HG03521 (cell line): ENCODE results near the gene MEGF8.

ENCODE experiments used
- ATAC-seq: cut with Tn5 transposase; IDR thresholded peaks from one replicate; pipeline ENCODE4 v1.9.1; 2021; ENCODE audit warnings: mild to moderate bottlenecking, moderate library complexity; ENCODE audit not compliant: unreplicated experiment

Gene MEGF8

GRCh38 chr19:42285988-42286348 is 39.5 kb upstream of the MEGF8 start:
- ATAC-seq = no peak

- ATAC-seq = no peak
Observed at GRCh38 chr19:42286349-42287016, 39.0 kb upstream of the MEGF8 start.

GRCh38 chr19:42287017-42287826 is 38.2 kb upstream of the MEGF8 start:
- no peak for ATAC-seq

GRCh38 chr19:42287827-42288107 is 37.7 kb upstream of the MEGF8 start:
- no peak for ATAC-seq

- ATAC-seq = no peak
Observed at GRCh38 chr19:42288387-42288786, 37.0 kb upstream of the MEGF8 start.

GRCh38 chr19:42288881-42289555 is 36.4 kb upstream of the MEGF8 start:
- no peak for ATAC-seq

DNA sequence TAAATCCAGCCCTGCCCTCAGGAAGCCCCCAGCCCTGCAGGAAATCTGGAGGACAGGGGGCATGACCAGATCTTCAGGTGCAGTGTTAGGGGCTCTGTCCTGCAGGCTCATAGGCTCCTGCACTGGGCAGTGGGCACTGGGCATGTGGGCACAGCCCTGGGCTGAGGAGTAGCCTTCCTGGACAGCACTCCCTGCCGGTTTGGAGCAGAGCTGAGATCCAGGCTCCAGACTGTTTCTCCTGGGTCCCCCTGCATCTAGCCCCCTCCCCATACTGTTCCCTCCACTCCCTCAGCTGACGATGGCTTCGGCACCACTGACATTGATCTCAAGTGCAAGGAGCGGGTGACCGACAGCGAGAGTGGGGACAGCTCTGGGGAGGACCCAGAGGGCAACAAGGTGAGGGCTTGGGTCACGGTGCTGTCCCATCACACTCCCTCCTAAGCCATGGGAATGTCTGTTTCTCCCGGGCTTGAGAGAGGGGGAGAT is 35.8 kb upstream of the MEGF8 start:
- ATAC-seq = no peak

DNA sequence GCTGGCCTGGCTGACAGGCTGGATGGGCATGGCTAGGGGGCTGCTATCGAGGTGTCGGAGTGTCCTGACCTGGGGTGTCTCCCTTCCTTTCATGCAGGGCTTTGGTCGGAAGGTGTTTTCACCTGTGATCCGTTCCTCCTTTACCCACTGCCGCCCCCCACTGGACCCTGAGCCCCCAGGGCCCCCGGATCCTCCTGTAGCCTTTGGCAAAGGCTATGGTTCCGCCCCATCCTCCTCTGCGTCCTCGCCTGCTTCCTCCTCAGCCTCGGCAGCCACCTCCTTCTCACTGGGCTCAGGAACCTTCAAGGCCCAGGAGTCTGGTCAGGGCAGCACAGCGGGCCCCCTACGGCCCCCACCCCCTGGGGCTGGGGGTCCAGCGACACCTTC is 35.3 kb upstream of the MEGF8 start:
- no peak for ATAC-seq

DNA sequence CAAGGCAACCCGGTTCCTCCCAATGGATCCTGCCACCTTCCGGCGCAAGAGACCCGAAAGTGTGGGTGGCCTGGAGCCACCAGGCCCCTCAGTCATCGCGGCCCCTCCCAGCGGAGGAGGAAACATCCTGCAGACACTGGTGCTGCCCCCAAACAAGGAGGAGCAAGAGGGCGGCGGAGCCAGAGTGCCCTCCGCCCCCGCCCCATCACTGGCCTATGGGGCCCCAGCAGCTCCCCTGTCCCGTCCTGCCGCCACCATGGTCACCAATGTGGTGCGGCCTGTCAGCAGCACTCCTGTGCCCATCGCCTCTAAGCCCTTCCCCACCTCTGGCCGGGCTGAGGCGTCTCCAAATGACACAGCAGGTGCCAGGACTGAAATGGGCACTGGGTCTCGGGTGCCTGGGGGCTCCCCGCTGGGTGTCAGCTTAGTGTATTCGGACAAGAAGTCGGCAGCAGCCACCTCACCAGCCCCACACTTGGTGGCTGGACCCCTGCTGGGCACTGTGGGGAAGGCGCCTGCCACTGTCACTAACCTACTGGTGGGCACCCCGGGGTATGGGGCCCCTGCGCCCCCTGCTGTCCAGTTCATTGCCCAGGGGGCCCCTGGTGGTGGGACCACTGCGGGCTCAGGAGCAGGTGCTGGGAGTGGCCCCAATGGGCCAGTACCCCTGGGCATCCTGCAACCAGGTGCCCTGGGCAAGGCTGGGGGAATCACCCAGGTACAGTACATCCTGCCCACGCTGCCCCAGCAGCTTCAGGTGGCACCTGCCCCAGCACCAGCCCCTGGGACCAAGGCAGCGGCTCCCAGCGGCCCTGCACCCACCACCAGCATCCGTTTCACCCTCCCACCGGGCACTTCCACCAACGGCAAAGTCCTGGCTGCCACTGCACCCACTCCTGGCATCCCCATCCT is 34.7 kb upstream of the MEGF8 start:
- no peak for ATAC-seq

GRCh38 chr19:42291435-42291810 is 34.0 kb upstream of the MEGF8 start:
- ATAC-seq = no peak

GRCh38 chr19:42292042-42292960 is 33.1 kb upstream of the MEGF8 start:
- ATAC-seq = no peak

DNA sequence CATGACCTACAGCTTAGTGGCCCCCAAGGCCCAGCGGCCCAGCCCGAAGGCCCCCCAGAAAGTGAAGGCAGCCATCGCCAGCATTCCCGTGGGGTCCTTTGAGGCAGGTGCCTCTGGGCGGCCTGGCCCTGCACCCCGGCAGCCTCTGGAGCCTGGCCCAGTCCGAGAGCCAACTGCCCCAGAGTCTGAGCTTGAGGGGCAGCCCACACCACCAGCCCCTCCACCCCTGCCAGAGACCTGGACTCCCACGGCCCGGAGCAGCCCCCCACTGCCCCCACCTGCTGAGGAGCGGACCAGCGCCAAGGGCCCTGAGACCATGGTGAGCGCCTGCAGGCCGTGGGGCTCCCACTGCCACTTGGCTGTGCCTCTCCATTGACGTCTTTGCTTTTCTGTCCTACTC is 32.5 kb upstream of the MEGF8 start:
- ATAC-seq = no peak

- no peak for ATAC-seq
Observed at GRCh38 chr19:42293540-42293939, 31.9 kb upstream of the MEGF8 start.

GRCh38 chr19:42293948-42294347 is 31.5 kb upstream of the MEGF8 start:
- ATAC-seq = no peak

GRCh38 chr19:42294471-42295137 is 30.8 kb upstream of the MEGF8 start:
- no peak for ATAC-seq

- no peak for ATAC-seq
Observed at GRCh38 chr19:42295342-42295741, 30.1 kb upstream of the MEGF8 start.

GRCh38 chr19:42295831-42296525 is 29.5 kb upstream of the MEGF8 start:
- ATAC-seq = no peak

GRCh38 chr19:42297039-42297438 is 28.4 kb upstream of the MEGF8 start:
- no peak for ATAC-seq

DNA sequence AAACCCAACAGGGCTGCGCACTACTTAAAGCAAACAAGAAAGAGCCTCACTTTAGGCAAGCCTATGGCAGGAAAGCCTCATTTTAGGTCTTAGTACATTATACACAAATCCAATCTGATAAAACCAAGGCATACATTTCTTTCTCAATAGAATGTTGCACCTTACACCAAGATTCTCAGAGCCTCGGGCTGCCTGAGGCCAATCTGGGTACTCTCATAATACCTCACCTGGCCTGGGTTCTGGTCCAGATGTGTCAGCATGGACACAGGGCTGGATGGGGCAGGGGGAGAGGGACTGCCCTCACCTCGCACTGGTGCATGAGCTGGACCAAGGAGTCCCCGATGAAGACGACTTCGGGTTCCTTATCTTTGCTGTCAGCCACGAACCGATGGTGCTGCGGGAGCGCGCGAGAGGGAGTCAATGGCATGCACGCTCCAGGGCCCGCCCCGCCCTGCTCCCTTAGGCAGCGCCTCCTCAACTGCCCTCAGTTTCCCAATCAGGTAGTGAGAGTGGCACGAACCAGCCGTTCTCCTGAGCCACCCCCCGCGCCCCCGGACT is 23.7 kb upstream of the MEGF8 start, which contains the start of gene PRR19:
Gene PRR19, plus strand, starts transcription at position 487 of the 558 bp plus-strand sequence. CDS start 7,453 bp downstream, outside the sequence.
- ATAC-seq = peak; percentile 8
